H1 (cell line): ENCODE data around the gene AP1S3. TPM values are rescaled to one million over a fixed set of nuclear protein-coding genes. Genes with fewer than 3 reads are reported as not detected.

ENCODE experiments used
- CTCF ChIA-PET: fragments of 300-600 bp; sonication (Branson Sonifier 250); formaldehyde crosslinking; loops from one replicate; lab custom pipeline; 2021; ENCODE audit not compliant: partially characterized antibody; lab: Charles Lee
- POLR2A ChIA-PET: fragments of 300-600 bp; sonication (Branson Sonifier 250); formaldehyde crosslinking; loops from one replicate; lab custom pipeline; 2021; ENCODE audit warnings: inconsistent platforms; ENCODE audit not compliant: partially characterized antibody; lab: Charles Lee
- DNase-seq, 2 experiments: peaks; one replicate each; pipeline versions ENCODE4 v3.0.0 to v3.0.0-alpha.2; 2010 to 2022; ENCODE audit warnings: low spot score in 2 of 2, low read depth in 1 of 2, mixed read lengths in 1 of 2
- FAIRE-seq: peaks from 2 replicates; lab custom pipeline; 2011; peaks lifted over from hg19 to GRCh38; lab: Jason Lieb, UNC
- H2AFZ ChIP-seq: 2 replicates; pipeline ENCODE4 v1.8.1; 2012; ENCODE audit warnings: low read length, inconsistent platforms
- H2AK5ac ChIP-seq: 2 replicates; pipeline ENCODE4 v1.6.1; 2013; ENCODE audit warnings: low read depth, low read length
- H2BK120ac ChIP-seq: replicated peaks from 2 replicates; pipeline ENCODE3; 2013; ENCODE audit warnings: low read depth, low read length, inconsistent platforms
- H2BK12ac ChIP-seq: 2 replicates; pipeline ENCODE4 v1.6.1; 2013; ENCODE audit warnings: low read depth, low read length
- H2BK15ac ChIP-seq: 2 replicates; pipeline ENCODE4 v1.6.1; 2013; ENCODE audit warnings: low read length
- H2BK20ac ChIP-seq: 2 replicates; pipeline ENCODE4 v1.6.1; 2013; ENCODE audit warnings: low read length
- H2BK5ac ChIP-seq: 2 replicates; pipeline ENCODE4 v1.6.1; 2013; ENCODE audit warnings: low read depth, low read length
- H3K14ac ChIP-seq: 2 replicates; pipeline ENCODE4 v1.6.1; 2013; ENCODE audit warnings: inconsistent platforms; ENCODE audit not compliant: insufficient read length
- H3K18ac ChIP-seq: 2 replicates; pipeline ENCODE4 v1.6.1; 2013; ENCODE audit warnings: low read length; ENCODE audit errors: extremely low read depth
- H3K23ac ChIP-seq: 2 replicates; pipeline ENCODE4 v1.6.1; 2013; ENCODE audit warnings: inconsistent platforms; ENCODE audit not compliant: insufficient read length
- H3K23me2 ChIP-seq: 2 replicates; pipeline ENCODE4 v1.6.1; 2013; ENCODE audit warnings: low read depth, low read length
- H3K27ac ChIP-seq: 2 replicates; pipeline ENCODE4 v1.6.1; 2011; ENCODE audit warnings: low read depth, low read length, inconsistent platforms
- H3K27me3 ChIP-seq, 4 experiments: replicated peaks in 1 of 4; 1 replicate in 1 of 4; 2 replicates in 3 of 4; pipeline versions ENCODE4 v1.6.1 to v1.8.1; 2011 to 2013; ENCODE audit warnings: low read length in 3 of 4, mild to moderate bottlenecking in 3 of 4, inconsistent platforms in 2 of 4, mixed read lengths in 2 of 4, moderate library complexity in 1 of 4; ENCODE audit not compliant: control insufficient read depth in 3 of 4, insufficient read depth in 3 of 4; ENCODE audit errors: extremely low read depth in 1 of 4
- H3K36me3 ChIP-seq, 4 experiments: 2 replicates each; pipeline versions ENCODE4 v1.6.1 to v1.8.1; 2011 to 2013; ENCODE audit warnings: mild to moderate bottlenecking in 4 of 4, low read length in 3 of 4, moderate library complexity in 2 of 4, control low read depth in 1 of 4, inconsistent platforms in 1 of 4; ENCODE audit not compliant: insufficient read depth in 4 of 4, control insufficient read depth in 2 of 4
- H3K4ac ChIP-seq: replicated peaks from 2 replicates; pipeline ENCODE3; 2013; ENCODE audit warnings: low read length, low read depth, mixed read lengths, inconsistent platforms; ENCODE audit not compliant: insufficient read length
- H3K4me1 ChIP-seq, 4 experiments: replicated peaks in 1 of 4; 1 replicate in 1 of 4; 2 replicates in 3 of 4; pipeline versions ENCODE4 v1.6.1 to v1.8.1; 2011 to 2013; ENCODE audit warnings: low read length in 3 of 4, inconsistent platforms in 2 of 4, mixed read lengths in 1 of 4; ENCODE audit not compliant: insufficient read depth in 4 of 4, control insufficient read depth in 3 of 4
- H3K4me2 ChIP-seq, 2 experiments: 2 replicates each; pipeline versions ENCODE4 v1.6.1 to v1.8.1; 2011 to 2013; ENCODE audit warnings: low read depth in 2 of 2, low read length in 2 of 2, control low read depth in 1 of 2, inconsistent platforms in 1 of 2, mild to moderate bottlenecking in 1 of 2; ENCODE audit not compliant: insufficient read depth in 1 of 2
- H3K4me3 ChIP-seq, 4 experiments: fragments of 200-600, 300-600 bp in 1 of 4; sonication (generic), shearing (Covaris generic), sonication (Bioruptor Twin) in 1 of 4; 2 replicates each; pipeline versions ENCODE4 v1.5.1 to v1.8.1; 2011 to 2016; ENCODE audit warnings: low read length in 4 of 4, low read depth in 3 of 4, control low read depth in 2 of 4, inconsistent platforms in 2 of 4, mild to moderate bottlenecking in 2 of 4, mixed read lengths in 1 of 4, moderate library complexity in 1 of 4; ENCODE audit not compliant: insufficient read depth in 2 of 4; ENCODE audit errors: extremely low read depth in 1 of 4
- H3K56ac ChIP-seq: replicated peaks from 2 replicates; pipeline ENCODE3; 2013; ENCODE audit warnings: low read depth, mild to moderate bottlenecking, mixed read lengths, low read length, inconsistent platforms; ENCODE audit not compliant: insufficient read length
- H3K79me1 ChIP-seq: 2 replicates; pipeline ENCODE4 v1.6.1; 2013; ENCODE audit warnings: low read depth, low read length, control low read depth
- H3K79me2 ChIP-seq, 2 experiments: 2 replicates each; pipeline versions ENCODE4 v1.6.1 to v1.8.1; 2012 to 2013; ENCODE audit warnings: low read length in 2 of 2, mild to moderate bottlenecking in 2 of 2, inconsistent platforms in 1 of 2; ENCODE audit not compliant: insufficient read depth in 2 of 2, control insufficient read depth in 1 of 2
- H3K9ac ChIP-seq, 4 experiments: replicated peaks in 1 of 4; 1 replicate in 1 of 4; 2 replicates in 3 of 4; pipeline versions ENCODE4 v1.6.1 to v1.8.1; 2011 to 2013; ENCODE audit warnings: low read depth in 3 of 4, low read length in 3 of 4, control low read depth in 2 of 4, mild to moderate bottlenecking in 2 of 4, moderate library complexity in 2 of 4, inconsistent platforms in 1 of 4; ENCODE audit errors: extremely low read depth in 1 of 4
- H3K9me3 ChIP-seq, 2 experiments: 2 replicates each; pipeline versions ENCODE4 v1.6.1 to v1.8.1; 2012 to 2013; ENCODE audit warnings: mild to moderate bottlenecking in 2 of 2, moderate library complexity in 2 of 2, control low read depth in 1 of 2, inconsistent platforms in 1 of 2, low read depth in 1 of 2, low read length in 1 of 2, mixed read lengths in 1 of 2; ENCODE audit not compliant: insufficient read depth in 2 of 2
- H4K20me1 ChIP-seq, 2 experiments: replicated peaks in 1 of 2; 2 replicates each; pipeline versions ENCODE3 to v1.8.1; 2011 to 2013; ENCODE audit warnings: inconsistent platforms in 2 of 2, low read length in 2 of 2, mild to moderate bottlenecking in 1 of 2; ENCODE audit not compliant: insufficient read depth in 2 of 2, control insufficient read depth in 1 of 2
- H4K5ac ChIP-seq: 2 replicates; pipeline ENCODE4 v1.6.1; 2013; ENCODE audit warnings: low read length, low read depth, mixed read lengths, inconsistent platforms; ENCODE audit not compliant: insufficient read length
- H4K8ac ChIP-seq: 2 replicates; pipeline ENCODE4 v1.8.0; 2013; ENCODE audit warnings: mild to moderate bottlenecking, moderate library complexity, low read length, inconsistent platforms; ENCODE audit not compliant: insufficient read depth; ENCODE audit errors: extremely low read depth
- H4K91ac ChIP-seq: replicated peaks from 2 replicates; pipeline ENCODE3; 2013; ENCODE audit warnings: low read length, mixed read lengths, inconsistent platforms; ENCODE audit not compliant: insufficient read length
- CREB1 ChIP-seq: IDR thresholded peaks from 2 replicates; pipeline ENCODE4 v1.6.1; 2012; ENCODE audit warnings: inconsistent platforms
- JUN ChIP-seq: IDR thresholded peaks from 2 replicates; pipeline ENCODE4 v1.6.1; 2011; ENCODE audit warnings: low read depth, mild to moderate bottlenecking, improper control_type of control experiment, low read length
- JUND ChIP-seq: IDR thresholded peaks from 2 replicates; pipeline ENCODE4 v1.6.1; 2011; ENCODE audit warnings: mild to moderate bottlenecking, improper control_type of control experiment, low read length
- KDM4A ChIP-seq: IDR thresholded peaks from one replicate; pipeline ENCODE4 v1.7.1; 2012; ENCODE audit warnings: low read depth, mild to moderate bottlenecking, moderate library complexity, low read length, inconsistent platforms; ENCODE audit not compliant: severe bottlenecking
- NRF1 ChIP-seq: IDR thresholded peaks from 2 replicates; pipeline ENCODE4 v1.6.1; 2011; ENCODE audit warnings: mild to moderate bottlenecking, low read depth, low read length, improper control_type of control experiment
- POLR2AphosphoS5 ChIP-seq: IDR thresholded peaks from 2 replicates; pipeline ENCODE4 v1.6.1; 2011; ENCODE audit warnings: low read depth, low read length
- POU5F1 ChIP-seq: IDR thresholded peaks from 2 replicates; pipeline ENCODE4 v1.6.1; 2011; ENCODE audit warnings: low read depth, mild to moderate bottlenecking, low read length, moderate library complexity
- RNF2 ChIP-seq: fragments of 200-900, 300-1000 bp; sonication (generic); IDR thresholded peaks from 2 replicates; pipeline ENCODE4 v1.7.1; 2016; ENCODE audit warnings: borderline replicate concordance, low read depth, mild to moderate bottlenecking, antibody characterized with exemption, low read length; ENCODE audit not compliant: poor library complexity, severe bottlenecking; ENCODE audit errors: missing control alignments
- RXRA ChIP-seq: IDR thresholded peaks from 2 replicates; pipeline ENCODE4 v1.6.1; 2011; ENCODE audit warnings: low read depth, mild to moderate bottlenecking, low read length, moderate library complexity; ENCODE audit not compliant: insufficient read depth
- SP2 ChIP-seq: IDR thresholded peaks from 2 replicates; pipeline ENCODE4 v1.6.1; 2012; ENCODE audit warnings: mild to moderate bottlenecking, low read length, inconsistent platforms
- TAF7 ChIP-seq: optimal IDR thresholded peaks from 2 replicates; pipeline ENCODE3; 2011; ENCODE audit warnings: low read depth, mild to moderate bottlenecking, inconsistent platforms, low read length, moderate library complexity, borderline replicate concordance
- TBP ChIP-seq: IDR thresholded peaks from 2 replicates; pipeline ENCODE4 v1.6.1; 2011; ENCODE audit warnings: low read depth, low read length, improper control_type of control experiment
- WGBS, 2 experiments: shearing (Covaris generic) in 1 of 2; methylation state at CpG; one replicate each; pipeline versions ENCODE4 v1.1.6 to v1.1.7; 2013 to 2015; ENCODE audit warnings: low lambda C conversion rate in 2 of 2, mixed read lengths in 2 of 2, inconsistent platforms in 1 of 2, low coverage in 1 of 2, missing lambda C conversion rate in 1 of 2; ENCODE audit not compliant: insufficient replicate concordance in 2 of 2, insufficient coverage in 1 of 2, insufficient read length in 1 of 2; ENCODE audit errors: extremely low coverage in 1 of 2, missing lambda C conversion rate in 1 of 2; 5-methylcytosine and 5-hydroxymethylcytosine counted together
- polyA plus RNA-seq, 7 experiments: library from polyadenylated mRNA; depleted of rRNA in 3 of 7; stranded (reverse) in 5 of 7; unstranded in 2 of 7; fragments of >200 nt in 5 of 7; fragments of 200-250 nt in 2 of 7; gene quantifications; 1 replicate in 5 of 7; 2 replicates in 1 of 7; 4 replicates in 1 of 7; pipeline versions ENCODE4 v1.2.1 to v1.2.3, GENCODE V29; 2011 to 2013; ENCODE audit warnings: missing spikeins in 2 of 7, mixed read lengths in 2 of 7
- total RNA-seq: library from RNA; stranded (reverse); fragmentation: NEBNext Ultra II Directional; extraction: Animal tissue kit (Norgen Biotek cat#: 25700); gene quantifications from 2 replicates; pipeline ENCODE4 v1.2.1, GENCODE V29; 2021

The AP1S3 gene
- total and polyA plus RNA-seq, 2 of the 8 experiments (the other 6 are each of a cell fraction or from before 2014, with no cell fraction given): 3.9 to 20.2 TPM

GRCh38 chr2:223820549-223820948, 16.8 kb downstream of the AP1S3 start:
- H2AFZ ChIP-seq: no peak overlapping the region
- peaks cover 3% of the 10 kb centered on the region; the same call in 1 of the 2 replicates for H3K79me1 ChIP-seq
- no peak overlapping the region for H3K23ac ChIP-seq
- H2BK120ac ChIP-seq: no peak overlapping the region
- H3K27ac ChIP-seq: no peak overlapping the region
- peaks cover 0 to 57% of the 10 kb centered on the region in 2 experiments; a peak in 2 of 4 replicates for H3K79me2 ChIP-seq
- H3K4me2 ChIP-seq: no peak overlapping the region
- no peak for FAIRE-seq
- H3K4me1 ChIP-seq: no peaks in the 10 kb centered on the region; a peak in 1 of 7 replicates
- H3K14ac ChIP-seq: no peak overlapping the region
- H2BK12ac ChIP-seq: no peak overlapping the region
- H3K23me2 ChIP-seq: no peaks in the 10 kb centered on the region
- H3K36me3 ChIP-seq: no peaks in the 10 kb centered on the region
- ChIA-PET CTCF (no interaction called here), POLR2A (no interaction called here)
- H3K4me3 ChIP-seq: no peak overlapping the region
- no peaks in the 10 kb centered on the region for H3K9me3 ChIP-seq
- no peak overlapping the region for H3K4ac ChIP-seq
- no peak overlapping the region for H2BK15ac ChIP-seq
- no peak overlapping the region for H3K56ac ChIP-seq
- no peak overlapping the region for H2BK5ac ChIP-seq
- H2BK20ac ChIP-seq: no peak overlapping the region
- no peaks in the 10 kb centered on the region for H3K27me3 ChIP-seq
- H4K8ac ChIP-seq: no peak overlapping the region
- DNase-seq: no peak
- 87% methylated on average over 2 of the region's 2 CpGs; no CpG with 5 or more reads in 1 of the 2 experiments for WGBS, 2 experiments
- H4K20me1 ChIP-seq: peaks cover 0 to 3% of the 10 kb centered on the region in 2 experiments
- no peak overlapping the region for H4K91ac ChIP-seq
- no peak overlapping the region for H3K18ac ChIP-seq
- H2AK5ac ChIP-seq: no peak overlapping the region
- H4K5ac ChIP-seq: no peak overlapping the region
- no peak overlapping the region for H3K9ac ChIP-seq
- TF ChIP-seq RNF2 (no peak), TBP (no peak), POU5F1 (no peak), SP2 (no peak), NRF1 (no peak), RXRA (no peak), POLR2AphosphoS5 (no peak), JUND (no peak), KDM4A (no peak), JUN (no peak), CREB1 (no peak), TAF7 (no peak)
